Activated CD4-positive, CD25-positive, alpha-beta regulatory T cell treated with anti-CD3 and anti-CD28 coated beads, Interleukin-2, amount 50 U/mL, for 16 hours (primary cell): ENCODE measurements around the gene CACNA1G.
A peak's percentile ranks its signal among the peaks of the same experiment; 100 is the strongest.

ENCODE experiments used
- DNase-seq: peaks from one replicate; pipeline ENCODE4 v3.0.0-alpha.2; 2020; ENCODE audit warnings: low read depth, low spot score

Gene CACNA1G

DNA sequence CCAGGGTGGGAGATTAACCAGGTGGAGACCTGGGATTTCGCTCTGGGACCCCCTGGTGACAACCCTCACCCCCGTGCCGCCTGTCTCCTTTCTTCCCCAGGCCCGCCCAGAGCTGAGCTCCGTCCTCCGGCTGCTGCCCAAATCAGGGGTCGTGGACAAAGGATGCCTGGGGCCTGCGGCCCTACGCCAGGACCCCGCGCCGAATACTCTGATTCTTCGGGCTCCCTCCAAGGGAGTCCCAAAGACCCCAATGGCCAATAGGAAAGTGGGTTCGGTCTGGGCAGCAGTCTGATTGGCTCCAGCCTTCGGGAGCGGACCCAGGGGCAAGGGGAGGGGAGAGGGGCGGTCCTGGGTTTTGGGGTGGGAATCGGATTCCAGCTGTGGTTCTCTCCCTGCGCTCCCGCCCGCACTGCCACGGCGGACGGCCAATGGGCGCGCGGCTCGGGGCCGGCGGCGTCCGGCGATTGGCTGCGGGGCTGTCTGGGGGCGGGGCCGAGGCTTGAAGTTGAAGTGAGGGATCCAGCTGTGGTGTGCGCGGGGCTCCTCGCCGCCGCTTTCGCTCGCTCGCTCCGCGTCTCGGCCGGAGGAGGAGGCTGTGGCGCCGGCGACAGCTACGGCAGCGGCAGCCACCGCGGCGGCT is at the start of gene CACNA1G:
Gene CACNA1G, plus strand, starts transcription at position 531 of the 640 bp plus-strand sequence. CDS start 745 bp downstream, outside the sequence.
- DNase-seq = peak; percentile 66

DNA sequence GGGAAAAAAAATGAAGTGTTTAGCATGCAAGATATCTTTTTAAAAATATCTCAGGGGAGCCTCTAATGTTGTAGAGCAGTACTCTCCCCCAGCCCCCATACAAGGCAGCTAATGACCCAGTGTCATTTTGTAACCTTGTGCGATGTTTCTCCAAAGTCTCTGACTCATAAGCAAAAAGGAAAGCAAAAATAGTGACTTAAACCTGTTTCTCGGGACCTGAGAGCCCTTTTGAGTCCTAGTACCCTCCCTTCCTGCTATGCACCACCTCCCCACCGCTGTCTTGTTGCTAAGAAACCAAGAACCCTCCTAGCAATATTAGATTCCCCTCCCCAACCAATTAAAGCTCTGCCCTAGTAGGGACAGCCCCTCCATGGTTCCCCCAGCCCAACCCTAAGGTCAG is 49.5 kb upstream of the CACNA1G start:
- DNase-seq = peak; percentile 21

DNA sequence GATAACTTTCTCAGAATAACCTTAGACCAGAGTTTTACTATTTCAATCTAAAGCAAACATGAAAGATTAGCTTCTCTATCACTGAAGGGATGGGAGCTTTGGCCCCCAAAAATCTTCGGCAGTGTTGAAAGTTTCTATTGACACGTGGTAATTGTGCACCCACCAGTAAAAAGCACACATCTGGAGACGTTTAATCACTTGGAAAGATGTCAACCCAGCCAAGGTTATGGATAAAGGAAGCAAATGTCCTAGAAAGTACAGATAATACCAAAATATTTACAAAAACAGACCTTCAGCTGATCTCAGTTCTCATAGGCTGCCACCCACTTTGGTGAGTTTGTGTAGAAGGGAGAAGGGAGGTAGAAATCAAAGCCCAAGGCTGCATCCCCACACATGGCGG is 47.0 kb upstream of the CACNA1G start:
- DNase-seq = no peak

DNA sequence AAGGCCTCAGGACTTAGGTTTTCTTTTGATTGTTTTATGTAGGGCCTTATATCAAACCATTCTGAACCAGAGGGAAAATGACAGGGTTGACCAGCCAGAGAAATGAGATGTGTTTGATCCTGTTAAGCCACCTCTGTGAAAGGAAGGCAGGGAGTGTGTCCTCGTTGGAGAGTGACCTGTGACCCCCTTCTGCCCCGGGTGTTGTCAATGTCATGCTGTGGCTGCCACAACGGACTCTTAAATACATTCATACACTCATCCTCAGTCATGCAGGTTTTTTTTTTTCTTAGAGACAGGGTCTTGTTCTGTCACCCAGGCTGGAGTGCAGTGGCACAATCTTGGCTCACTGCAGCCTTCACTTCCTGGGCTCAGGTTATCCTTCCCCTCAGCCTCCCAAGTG is 46.1 kb upstream of the CACNA1G start:
- DNase-seq = no peak

DNA sequence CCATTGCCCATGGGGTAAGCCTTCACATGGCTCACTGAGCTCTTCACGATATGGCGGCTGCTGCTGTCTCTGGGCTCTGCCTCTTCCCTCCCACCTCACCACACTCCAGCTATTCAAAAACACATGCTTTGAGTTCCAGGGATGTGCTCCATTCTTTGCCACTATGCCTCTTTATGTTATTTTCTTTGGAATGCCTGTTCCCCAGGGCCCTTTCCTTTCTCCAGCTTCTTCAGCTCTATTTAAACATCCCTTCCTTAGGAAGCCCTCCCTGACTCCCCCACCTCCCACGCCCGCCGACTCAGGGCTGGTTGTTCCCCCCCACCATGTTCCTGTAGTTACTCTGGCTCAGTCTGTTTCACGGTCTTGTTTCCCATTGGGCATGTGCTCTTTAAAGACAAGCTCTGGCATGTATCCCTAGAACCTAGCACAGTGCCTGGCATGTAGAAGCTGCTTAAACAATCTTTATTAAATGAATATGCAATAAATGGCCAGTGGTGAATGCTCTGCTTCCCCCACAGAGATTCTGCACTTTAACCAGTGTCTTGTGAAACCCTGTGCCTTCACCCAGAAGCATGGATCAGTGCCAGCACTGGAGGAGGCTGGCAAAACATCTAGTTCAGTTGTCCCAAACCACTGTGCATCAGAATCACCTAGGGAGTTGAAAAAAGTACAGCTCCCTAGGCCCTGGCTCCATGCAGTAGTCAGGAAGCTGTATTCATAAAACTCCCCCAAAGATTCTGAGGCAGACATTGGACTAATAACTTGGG is 45.4 kb upstream of the CACNA1G start:
- DNase-seq = no peak

DNA sequence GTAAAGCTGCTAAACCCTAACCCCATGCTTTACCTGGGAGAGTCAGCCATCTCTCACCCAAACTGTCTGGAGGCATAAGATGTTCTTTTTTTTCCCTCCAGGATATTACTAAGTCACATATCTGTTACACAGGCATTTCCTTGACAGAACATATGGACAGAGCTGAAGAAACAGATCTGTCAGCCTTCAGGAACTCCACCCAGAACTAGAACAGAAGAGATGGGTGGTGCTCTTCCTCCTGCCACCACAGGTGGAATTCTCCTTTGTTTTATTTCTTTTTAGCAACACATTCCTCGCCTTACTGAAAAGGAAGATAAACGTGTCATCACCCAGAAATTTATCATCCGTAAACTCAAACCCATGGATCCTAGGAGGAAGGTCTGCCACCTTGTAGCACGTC is 43.5 kb upstream of the CACNA1G start:
- no peak for DNase-seq

DNA sequence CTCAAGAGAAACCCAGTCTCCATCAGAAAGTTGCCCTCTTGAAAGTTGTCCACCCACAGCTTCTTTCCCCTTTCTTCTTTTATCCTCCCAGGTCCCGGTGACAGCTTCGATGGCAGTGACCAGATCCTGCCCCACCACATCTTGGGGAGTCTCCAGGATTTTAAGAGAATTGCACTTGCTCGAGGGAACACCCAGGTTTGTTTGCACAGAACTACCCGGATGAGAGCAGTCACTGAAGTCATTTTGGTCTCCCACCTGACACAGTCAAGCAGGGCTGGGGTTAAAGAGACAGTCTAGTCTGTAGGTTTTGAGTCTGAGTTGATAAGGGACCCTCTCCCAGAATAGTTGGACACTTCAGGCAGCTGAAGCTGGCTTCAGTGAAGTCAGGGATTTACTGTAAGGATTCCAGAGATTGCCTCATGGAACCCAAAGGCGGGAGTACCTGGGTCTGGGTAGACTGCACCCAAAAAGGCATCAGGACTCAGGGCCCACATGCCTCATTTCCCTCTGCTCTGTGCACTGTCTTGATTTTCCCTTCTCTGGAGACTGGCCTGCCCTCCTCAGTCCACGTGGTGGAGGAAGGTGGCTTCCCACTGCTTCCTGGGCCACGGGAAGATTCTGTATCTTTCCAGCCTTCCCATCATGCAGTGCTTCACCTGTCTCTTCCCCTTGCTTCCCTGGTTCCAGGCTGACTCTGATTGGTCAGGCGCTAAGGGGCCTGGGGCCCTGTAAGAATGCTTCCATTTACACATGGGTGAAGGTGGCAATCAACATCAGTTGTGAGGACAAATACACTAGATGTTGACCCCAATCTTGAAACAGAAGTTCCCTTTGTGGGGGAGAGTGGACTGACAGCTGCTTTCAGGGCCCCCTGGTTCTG is 42.8 kb upstream of the CACNA1G start:
- no peak for DNase-seq

DNA sequence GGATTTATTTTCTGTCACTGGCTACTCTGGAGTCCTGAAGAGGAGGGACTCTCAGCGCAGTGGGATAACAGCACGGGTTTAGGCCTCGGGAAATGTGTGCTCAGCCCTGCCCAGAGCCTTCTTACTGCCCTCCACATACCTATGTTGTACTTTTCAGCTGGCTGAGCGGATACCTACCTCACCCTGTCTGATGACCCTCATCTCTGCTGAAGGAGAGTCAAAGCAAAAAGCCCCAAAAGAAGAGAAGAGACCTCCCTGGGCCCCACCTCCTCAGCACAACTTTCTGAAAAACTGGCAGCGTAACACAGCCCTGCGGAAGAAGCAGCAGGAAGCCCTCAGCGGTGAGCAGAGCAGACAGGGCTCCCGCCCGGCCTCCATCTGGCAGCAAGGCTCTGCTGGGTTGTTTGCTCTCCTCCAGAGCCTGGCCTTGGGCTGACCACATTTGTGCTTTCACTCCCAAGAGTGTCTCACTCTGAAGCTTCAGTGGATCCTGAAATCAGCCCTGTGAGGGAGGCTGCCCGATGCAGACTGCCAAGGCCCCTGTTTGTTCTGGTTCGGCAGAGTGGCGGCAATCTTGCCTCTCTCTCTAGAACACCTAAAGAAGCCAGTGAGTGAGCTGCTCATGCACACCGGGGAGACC is 42.0 kb upstream of the CACNA1G start:
- DNase-seq = no peak

DNA sequence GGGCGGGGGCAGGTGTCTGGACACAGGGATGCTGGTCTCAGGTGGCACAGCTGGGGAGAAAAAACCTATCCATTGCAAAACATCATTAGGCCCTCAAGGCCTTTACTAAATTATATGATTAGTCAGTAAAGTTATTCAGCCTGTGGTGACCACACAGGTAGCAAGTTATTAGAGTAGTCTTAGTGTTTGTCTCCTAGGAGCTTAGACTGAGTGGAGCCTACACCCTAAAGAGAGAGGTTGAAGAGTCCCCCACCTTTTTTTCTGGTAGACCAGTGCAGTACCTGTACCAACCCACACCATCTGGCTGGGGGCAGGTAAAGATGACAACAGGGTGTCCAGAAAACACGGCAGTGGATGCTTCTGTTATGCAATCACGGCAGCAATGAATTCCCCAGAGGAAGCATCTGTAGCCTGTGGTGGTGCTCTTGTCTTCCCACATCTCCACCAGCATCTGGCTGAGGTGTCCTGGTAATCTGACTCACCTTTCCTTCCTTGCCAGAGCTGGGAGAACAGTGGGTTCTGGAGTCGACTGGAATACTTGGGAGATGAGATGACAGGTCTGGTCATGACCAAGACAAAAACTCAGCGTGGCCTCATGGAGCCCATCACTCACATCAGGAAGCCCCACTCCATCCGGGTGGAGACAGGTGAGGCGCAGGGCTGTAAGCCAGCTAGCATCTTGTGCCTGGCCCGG is 41.2 kb upstream of the CACNA1G start:
- no peak for DNase-seq

DNA sequence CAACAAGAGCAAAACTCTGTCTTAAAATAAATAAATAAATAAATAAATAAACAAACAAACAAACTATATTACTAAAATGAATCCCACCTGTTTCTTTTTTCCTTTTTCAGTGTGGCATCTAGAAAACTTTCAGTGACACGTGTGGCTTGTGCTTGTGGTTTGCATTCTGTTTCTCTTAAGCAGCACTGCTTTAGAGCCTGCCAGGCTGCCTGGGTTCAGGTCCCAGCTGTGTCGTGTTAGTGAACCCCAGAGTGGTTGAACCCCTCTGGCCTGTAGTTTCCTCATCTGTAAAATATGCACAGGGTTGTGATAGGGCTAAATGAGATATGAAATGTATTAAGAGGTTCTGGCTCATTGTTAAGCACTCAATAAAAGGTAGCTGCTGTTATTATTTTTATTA is 40.0 kb upstream of the CACNA1G start:
- no peak for DNase-seq

DNA sequence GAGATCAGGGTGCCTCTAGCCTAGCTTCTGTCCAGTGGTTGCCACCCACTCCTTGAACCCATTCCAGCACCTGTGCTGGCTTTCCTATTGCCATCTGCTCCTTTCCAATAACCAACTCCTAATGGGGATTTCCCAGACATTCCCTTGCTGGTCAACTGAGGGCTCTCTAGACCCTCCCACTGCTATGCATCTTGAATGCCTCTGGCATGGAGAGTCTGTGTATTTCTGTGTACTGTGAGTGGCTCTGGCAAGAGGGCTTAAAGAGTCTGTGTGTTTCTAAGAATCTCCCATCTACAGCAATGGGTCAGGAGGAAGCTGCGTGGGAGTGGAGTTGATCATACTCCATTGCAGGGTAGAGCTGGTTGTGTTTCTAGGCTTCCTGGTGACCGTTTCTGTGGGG is 39.0 kb upstream of the CACNA1G start:
- no peak for DNase-seq

DNA sequence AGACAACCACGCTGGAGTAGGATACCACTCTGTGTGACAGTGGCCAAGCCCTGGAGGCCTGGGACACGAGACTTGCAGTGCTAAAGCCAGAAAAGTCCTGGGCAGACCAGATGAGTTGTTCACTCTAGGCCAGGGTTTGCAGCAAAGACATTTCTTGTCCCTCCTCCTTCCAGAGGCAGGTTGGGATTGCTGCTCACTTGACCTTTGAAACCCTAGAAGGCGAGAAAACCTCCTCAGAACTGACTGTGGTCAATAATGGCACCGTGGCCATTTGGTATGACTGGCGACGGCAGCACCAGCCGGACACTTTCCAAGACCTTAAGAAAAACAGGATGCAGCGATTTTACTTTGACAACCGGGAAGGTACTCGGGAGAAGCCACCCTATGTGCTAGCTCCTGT is 37.7 kb upstream of the CACNA1G start:
- DNase-seq = no peak

DNA sequence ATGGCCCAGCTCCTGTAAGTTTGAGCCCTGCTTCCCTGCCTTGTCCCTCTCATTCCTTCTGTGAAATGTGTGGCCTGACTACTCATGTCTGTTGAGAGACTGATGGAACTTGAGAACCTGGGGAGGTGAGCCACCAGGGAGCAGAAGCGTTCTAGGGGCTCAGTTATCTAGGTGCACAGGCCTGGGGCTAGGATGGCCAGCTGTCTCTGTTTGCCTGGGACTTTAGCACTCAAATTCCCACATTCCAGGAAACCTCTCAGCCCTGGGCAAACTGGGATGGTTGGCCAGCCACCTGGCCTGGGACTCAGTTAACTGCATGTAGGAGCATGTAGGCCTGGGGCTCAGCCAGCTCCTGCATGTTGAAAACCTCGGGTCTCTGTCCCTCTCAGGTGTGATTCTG is 37.3 kb upstream of the CACNA1G start:
- DNase-seq = no peak

DNA sequence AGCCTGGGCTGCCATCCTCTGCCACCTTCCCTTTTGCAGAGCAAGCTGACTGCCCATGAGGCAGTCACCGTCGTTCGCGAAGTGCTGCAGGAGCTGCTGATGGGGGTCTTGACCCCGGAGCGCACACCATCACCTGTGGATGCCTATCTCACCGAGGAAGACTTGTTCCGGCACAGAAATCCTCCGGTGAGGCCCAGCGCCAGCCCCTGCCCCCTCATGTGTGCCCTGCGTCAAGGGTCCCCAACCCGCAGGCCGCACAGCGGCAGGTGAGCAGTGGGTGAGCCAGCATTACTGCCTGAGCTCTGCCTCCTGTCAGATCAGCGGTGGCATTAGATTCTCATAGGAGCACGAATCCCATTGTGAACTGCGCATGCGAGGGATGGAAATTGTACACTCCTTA is 35.7 kb upstream of the CACNA1G start:
- DNase-seq = no peak

DNA sequence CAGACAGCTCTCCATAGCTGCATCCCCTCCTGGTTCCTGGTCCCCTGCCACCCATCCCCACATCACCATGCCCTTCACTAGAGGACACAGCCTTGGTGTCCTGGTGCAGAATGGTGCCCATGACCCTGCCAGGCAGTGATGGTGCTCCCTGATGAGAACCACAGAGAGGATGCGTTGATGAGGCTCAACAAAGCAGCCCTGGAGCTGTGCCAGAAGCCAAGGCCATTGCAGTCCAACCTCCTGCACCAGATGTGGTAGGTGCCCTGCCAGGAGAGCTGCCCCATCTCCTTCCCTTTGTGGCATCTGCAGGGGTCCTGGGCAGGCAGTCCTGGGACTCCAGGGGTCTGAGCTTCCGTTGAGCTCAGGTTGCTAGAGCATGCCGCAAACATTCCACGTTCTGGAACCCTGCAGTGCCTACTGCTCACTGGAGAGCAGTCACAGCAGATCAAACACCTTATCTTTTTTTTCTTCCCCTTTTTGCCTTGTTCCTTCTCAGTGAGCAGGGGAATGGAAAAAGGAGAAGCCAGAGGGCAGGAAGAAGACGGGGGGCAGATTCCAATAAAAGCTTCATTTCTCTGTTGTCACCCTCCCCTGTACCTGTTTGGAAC is 33.3 kb upstream of the CACNA1G start:
- no peak for DNase-seq

DNA sequence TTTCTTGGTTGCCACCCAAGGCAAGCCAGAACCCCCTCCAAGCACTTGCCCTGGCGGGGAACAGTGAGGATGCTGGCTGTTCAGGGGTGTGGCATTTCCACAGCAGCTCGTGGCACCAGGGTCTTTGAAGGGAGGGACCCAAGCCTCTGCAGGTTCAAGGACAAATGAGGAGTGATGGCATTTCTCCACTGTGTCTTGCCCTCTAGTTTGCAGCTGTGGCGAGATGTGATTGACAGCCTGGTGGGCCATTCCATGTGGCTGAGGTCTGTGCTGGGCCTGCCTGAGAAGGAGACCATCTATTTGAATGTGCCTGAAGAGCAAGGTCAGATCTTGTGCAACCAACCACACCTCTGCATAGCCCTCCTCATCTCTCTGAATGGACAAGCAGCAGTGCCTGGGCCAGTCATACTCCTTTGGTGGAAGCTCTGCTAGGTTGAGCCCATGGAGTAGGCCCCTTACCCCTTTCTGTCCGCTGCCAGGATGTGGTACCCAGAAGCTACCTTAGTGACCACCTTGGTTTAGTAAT is 32.5 kb upstream of the CACNA1G start:
- no peak for DNase-seq

DNA sequence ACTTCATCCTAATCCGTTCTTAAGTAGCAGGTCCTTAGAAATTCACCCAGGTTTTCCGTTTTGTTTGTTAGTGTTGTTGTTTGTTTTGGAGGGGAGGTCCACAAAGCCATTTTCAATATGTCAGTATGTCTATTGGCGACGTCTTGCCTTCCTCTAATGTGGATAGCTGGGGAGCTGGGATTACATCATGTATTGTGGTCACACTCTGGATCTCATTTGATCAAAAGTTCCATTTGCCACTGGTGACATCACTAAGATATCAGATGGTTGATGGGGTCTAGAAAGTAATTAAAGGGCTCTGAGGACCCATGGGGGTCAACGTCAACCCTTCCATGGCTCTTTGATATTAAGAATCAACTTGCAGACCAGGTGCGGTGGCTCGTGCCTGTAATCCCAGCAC is 30.7 kb upstream of the CACNA1G start:
- DNase-seq = no peak

DNA sequence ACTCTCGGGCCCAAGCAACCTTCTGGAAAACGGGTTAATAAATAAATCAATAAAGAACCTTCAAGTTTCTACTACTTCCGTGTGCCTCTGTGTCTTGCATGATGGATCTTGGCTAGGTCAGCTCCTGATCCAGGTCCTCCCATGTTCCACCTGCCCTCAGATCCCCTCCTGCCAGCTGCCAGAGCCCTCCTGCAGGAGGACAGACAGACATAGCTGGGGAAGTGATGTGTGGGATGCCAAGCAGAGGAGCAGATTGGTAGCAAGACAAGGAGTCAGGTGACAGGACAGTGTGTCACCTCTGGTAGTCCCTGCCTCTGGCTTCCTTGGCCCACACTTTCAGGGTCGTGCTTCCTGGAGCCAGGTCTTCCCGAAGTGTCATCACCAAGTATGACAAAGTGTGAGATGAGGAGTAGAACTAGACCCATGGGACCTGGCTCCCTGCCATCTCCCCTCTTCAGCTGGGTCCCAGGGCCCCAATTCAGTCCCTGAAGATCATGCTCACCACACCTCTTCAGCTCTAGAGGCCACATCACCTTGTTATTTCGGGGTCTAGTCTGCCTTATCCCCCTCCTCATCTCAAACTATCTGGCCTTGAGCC is 29.0 kb upstream of the CACNA1G start:
- no peak for DNase-seq

DNA sequence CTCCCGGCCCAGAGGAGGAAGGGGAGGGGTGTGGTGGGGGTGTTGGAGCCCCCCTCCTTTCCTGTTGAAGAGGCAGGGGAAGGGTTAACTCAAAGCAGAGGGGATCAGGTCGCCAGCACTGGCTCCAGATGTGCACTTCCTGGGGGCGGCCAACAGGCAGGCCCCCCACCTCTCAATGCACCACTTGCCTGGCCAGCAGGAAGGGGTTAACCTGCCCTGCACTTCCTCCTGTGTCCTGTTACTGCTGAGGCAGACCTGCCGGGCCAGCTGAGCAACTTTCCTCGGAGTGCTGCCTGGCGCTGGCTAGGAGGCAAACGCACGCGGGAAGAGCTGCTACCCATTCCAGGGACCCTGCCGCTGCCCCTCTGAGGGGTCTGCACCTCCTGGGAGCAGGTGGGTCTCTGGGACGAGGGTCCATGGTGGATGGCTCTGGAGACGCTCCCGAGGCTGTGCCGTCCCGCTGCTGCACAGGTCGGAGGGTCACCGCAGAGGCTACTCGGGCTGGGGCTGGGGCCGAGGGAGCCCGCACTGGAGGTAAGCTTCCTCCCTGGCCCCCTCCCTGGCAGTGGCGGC is 28.0 kb upstream of the CACNA1G start, which contains the start of gene EPN3:
Gene EPN3, plus strand, starts transcription at position 284 of the 573 bp plus-strand sequence. CDS start 3,822 bp downstream, outside the sequence.
- DNase-seq = no peak

DNA sequence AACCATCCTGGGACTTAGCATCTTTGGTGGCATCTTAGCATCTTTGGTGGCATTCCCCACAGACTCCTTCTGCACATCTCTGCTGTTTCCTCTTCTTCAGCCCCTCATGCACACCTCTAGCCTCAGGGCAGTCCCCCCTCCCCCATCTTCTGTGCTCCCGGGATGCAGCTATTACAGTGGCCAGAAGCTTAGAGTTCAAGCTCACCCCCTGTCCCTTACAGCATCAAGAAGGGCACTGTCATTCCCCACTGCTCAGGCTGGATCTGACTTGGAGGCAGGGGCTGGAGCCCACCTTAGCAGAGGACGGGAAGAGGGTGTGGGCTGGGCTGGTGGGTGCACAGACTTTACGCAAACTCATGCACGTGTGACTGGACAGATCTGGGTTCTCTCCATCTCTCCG is 27.3 kb upstream of the CACNA1G start:
- DNase-seq = no peak
